RPMI8226 (cell line): Measurements from ENCODE around the gene STARD3.
"Not testable (repeated sequence)": the region's sequence is repeated elsewhere in the genome, so short reads cannot be mapped to it uniquely, and the experiment has no call there.

Experiments
- DNase-seq: peaks from one replicate; pipeline ENCODE4 v3.0.0-alpha.2; 2015

Gene STARD3

DNA sequence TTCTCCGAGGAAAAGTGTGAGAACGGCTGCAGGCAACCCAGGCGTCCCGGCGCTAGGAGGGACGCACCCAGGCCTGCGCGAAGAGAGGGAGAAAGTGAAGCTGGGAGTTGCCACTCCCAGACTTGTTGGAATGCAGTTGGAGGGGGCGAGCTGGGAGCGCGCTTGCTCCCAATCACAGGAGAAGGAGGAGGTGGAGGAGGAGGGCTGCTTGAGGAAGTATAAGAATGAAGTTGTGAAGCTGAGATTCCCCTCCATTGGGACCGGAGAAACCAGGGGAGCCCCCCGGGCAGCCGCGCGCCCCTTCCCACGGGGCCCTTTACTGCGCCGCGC is 62.8 kb downstream of the STARD3 start, which contains the start of gene ERBB2:
ERBB2 (plus strand) TSS at position 247 of the 330 bp plus-strand sequence. CDS start 175 bp downstream, outside the sequence.
- no peak for DNase-seq

- no peak for DNase-seq
Observed at GRCh38 chr17:39700148-39700987, 63.4 kb downstream of the STARD3 start.

DNA sequence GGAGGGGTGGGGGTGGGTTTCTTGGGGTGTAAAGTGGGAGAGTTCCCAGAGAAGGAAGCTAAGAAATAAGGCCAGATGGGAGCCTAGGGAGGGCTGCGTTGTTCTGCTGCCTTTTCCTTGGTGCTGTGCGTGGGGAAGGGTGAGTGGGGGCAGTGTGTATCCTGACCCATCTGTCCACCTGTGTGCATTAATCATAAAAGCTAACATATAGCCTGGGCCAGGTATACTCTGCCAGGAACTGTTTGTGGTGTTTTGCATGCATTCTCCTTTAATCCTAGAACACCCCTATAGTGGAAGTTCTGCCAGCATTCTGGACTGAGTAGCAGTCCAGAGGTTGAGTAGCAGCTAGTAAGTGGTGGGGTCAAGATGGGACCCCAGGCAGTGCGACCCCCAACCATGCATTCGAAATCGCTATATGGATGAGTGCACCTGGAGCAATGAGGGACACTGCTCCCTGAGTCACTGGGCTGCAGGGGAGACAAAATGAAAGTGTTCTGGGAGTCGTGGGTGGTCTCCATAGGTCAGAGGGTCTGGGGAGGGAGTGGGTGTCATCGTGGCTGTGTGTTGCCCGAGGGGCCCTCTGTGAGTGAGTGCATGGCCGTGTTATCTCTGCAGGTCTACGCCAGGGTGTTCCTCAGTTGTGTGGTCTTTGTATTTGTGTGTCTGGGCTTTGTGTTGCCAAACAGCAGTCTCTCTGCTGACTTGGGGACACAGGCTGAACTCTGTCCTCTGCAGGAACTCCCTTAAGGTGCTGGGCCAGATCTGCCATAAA is 64.3 kb downstream of the STARD3 start:
- no peak for DNase-seq

- no peak for DNase-seq
Observed at GRCh38 chr17:39701784-39702422, 65.0 kb downstream of the STARD3 start.

DNA sequence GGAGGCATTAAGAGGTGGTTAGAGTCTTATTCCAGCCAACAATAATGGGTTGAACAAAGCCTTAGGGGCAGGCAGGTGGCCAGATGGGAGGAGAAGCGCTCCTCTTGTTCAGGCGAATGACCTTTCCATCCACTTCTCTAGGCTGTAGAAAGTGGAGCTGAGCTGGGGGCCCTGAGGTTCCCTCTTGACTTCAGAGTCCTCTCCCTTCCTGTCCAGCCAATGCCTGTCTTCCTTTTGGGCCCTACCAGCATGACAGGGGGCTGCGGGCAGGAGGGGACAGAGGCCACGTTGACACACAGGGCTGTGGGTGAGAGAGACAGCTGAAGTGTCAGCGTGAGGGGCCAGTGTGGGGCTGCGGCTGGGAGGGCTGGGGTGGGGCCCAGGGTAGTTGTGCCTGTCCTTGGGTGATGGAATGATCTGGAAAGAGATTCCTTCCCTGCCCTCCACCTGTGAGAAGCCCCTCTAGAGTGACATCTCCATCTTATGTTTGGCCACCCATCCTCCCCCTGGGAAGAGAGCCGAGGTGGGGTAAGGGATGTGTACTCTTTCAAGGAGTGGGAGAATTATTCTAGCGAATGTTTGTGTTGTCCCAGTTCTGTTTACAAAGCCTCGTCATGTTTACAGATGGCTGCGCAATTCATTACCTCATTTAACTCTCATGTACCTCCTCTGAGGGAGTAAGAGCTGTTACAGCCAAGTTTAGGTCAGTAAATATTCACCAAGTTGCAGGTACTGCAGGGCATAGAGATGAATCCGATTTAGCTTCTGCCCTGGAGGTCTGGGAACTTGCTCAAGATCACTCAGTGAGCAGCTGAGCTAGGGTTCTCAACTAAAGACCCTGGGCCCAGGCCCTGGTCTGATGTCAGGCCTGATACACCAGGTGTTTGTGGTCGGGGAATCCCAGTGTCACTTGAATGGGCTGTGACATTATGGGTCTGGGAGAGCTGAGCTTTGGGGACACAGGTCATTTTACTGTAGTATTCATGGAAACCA is 66.3 kb downstream of the STARD3 start:
- DNase-seq = peak; percentile 46

DNA sequence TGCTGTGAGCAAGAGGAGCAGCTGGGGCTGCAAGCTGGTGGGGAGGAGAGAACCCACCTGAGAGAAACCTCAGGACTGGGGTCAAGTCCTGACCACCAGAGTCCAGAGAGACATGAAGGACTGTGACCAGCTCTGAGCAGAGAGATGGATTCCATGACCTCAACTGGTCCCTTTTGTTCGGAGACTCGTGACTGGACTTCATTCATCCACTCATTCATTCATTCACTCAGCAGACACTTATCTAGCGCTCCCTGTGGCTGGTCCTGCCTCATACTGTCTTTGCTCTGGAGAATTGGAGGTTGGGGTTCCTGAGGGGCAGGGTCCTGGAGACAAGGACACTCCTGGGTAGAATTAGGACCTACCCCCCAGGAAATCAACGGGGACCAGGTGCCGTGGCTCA is 67.0 kb downstream of the STARD3 start:
- no peak for DNase-seq

GRCh38 chr17:39704821-39705551 is 68.0 kb downstream of the STARD3 start:
- DNase-seq = no peak

DNA sequence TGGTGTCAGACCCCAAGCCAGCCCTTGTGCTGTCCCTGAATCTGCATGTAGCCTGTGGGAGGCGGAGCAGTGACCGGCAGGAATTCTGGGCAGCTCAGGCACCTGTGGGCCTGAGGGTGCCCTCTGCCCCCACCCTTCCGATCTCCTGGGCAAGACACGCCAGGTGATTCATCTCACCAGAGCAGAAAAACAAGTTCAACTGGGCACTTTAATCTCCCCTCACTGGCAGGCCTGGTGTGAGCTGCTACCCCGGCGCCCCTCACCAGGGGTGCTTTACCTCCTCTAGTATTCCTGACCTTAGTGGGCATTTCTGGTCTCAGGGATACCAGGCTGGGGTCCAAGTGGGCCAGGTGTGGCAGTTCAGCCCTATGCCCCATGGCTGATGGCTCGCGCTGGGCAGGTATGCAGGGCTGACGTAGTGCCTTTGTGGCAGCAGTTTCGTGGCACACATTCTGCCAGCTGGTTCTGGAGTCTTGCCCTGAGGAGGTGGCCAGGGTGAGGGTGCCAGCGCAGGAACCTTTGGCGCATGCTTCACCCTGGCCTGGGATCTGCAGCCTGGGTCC is 68.9 kb downstream of the STARD3 start:
- DNase-seq = no peak

GRCh38 chr17:39706383-39706782 is 69.4 kb downstream of the STARD3 start:
- DNase-seq = no peak

DNA sequence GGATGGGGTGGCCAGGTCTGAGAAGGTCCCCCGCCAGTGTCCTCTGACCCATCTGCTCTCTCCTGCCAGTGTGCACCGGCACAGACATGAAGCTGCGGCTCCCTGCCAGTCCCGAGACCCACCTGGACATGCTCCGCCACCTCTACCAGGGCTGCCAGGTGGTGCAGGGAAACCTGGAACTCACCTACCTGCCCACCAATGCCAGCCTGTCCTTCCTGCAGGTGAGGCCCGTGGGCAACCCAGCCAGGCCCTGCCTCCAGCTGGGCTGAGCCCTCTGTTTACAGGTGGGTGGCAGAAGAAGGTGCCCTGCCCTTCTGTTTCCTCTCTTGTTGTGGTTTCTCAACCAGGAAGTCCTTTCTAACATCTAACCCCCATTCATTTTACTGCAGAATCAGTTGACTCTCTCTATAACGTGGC is 70.0 kb downstream of the STARD3 start:
- peak; percentile 40 for DNase-seq

GRCh38 chr17:39709319-39709997 is 72.5 kb downstream of the STARD3 start:
- DNase-seq = no peak

- no peak for DNase-seq
Observed at GRCh38 chr17:39709998-39710964, 73.3 kb downstream of the STARD3 start.

DNA sequence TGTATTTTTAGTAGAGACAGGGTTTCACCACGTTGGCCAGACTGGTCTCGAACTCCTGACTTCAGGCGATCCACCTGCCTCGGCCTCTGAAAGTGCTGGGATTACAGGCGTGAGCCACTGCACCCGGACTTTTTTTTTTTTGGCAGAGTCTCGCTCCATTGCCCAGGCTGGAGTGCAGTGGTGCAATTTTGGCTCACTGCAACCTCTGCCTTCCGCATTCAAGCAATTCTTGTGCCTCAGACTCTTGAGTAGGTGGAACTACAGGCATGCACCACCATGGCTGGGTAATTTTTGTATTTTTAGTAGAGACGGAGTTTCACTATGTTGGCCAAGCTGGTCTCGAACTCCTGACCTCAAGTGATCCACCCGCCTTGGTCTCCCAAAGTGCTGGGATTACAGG is 74.1 kb downstream of the STARD3 start:
- not testable (repeated sequence) for DNase-seq

DNA sequence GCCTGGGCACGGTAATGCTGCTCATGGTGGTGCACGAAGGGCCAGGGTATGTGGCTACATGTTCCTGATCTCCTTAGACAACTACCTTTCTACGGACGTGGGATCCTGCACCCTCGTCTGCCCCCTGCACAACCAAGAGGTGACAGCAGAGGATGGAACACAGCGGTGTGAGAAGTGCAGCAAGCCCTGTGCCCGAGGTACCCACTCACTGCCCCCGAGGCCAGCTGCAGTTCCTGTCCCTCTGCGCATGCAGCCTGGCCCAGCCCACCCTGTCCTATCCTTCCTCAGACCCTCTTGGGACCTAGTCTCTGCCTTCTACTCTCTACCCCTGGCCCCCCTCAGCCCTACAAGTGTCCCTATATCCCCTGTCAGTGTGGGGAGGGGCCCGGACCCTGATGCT is 74.9 kb downstream of the STARD3 start:
- no peak for DNase-seq
